HEK293 (cell line): ENCODE measurements around the gene DOP1B.
A peak's percentile ranks its signal among the peaks of the same experiment; 100 is the strongest.

Experiments
- ELK4 ChIP-seq: IDR thresholded peaks from 2 replicates; pipeline ENCODE4 v1.6.1; 2011; ENCODE audit warnings: mild to moderate bottlenecking, low read depth, low read length, borderline replicate concordance
- IKZF3 ChIP-seq: fragments of 450-650 bp; IDR thresholded peaks from 2 replicates; pipeline ENCODE4 v1.5.0; 2018; ENCODE audit warnings: missing biosample characterization, mild to moderate bottlenecking, missing genetic modification characterization, moderate library complexity
- INSM2 ChIP-seq: fragments of 450-650 bp; formaldehyde crosslinking; IDR thresholded peaks from 2 replicates; pipeline ENCODE4 v1.5.1; 2016; ENCODE audit warnings: missing biosample characterization, missing genetic modification characterization
- KLF9 ChIP-seq: fragments of 450-650 bp; formaldehyde crosslinking; IDR thresholded peaks from 2 replicates; pipeline ENCODE4 v1.5.1; 2016; ENCODE audit warnings: missing biosample characterization, missing genetic modification characterization, low read depth
- MEIS1 ChIP-seq: sonication (generic); formaldehyde crosslinking; IDR thresholded peaks from 2 replicates; pipeline ENCODE4 v1.8.1; 2022; ENCODE audit warnings: missing genetic modification reagents, mild to moderate bottlenecking, borderline replicate concordance
- PBX3 ChIP-seq: sonication (generic); formaldehyde crosslinking; IDR thresholded peaks from 2 replicates; pipeline ENCODE4 v1.8.1; 2022; ENCODE audit warnings: mild to moderate bottlenecking, moderate library complexity, missing genetic modification reagents
- ZBTB17 ChIP-seq: fragments of 450-650 bp; formaldehyde crosslinking; IDR thresholded peaks from 2 replicates; pipeline ENCODE4 v1.5.1; 2016; ENCODE audit warnings: missing biosample characterization, missing genetic modification characterization
- ZBTB48 ChIP-seq: fragments of 450-650 bp; formaldehyde crosslinking; IDR thresholded peaks from 2 replicates; pipeline ENCODE4 v1.5.1; 2016; ENCODE audit warnings: missing biosample characterization, missing genetic modification characterization
- ZFP37 ChIP-seq: fragments of 450-650 bp; formaldehyde crosslinking; IDR thresholded peaks from 2 replicates; pipeline ENCODE4 v1.5.1; 2016; ENCODE audit warnings: missing biosample characterization, missing genetic modification characterization
- ZFP69B ChIP-seq: fragments of 450-650 bp; formaldehyde crosslinking; IDR thresholded peaks from 2 replicates; pipeline ENCODE4 v1.5.1; 2016; ENCODE audit warnings: missing biosample characterization, missing genetic modification characterization
- ZIC2 ChIP-seq: fragments of 450-650 bp; formaldehyde crosslinking; IDR thresholded peaks from 2 replicates; pipeline ENCODE4 v1.5.1; 2016; ENCODE audit warnings: missing biosample characterization, missing genetic modification characterization
- ZNF148 ChIP-seq: fragments of 450-650 bp; formaldehyde crosslinking; IDR thresholded peaks from 2 replicates; pipeline ENCODE4 v1.5.0; 2017; ENCODE audit warnings: missing biosample characterization, missing genetic modification characterization, borderline replicate concordance
- ZNF16 ChIP-seq: fragments of 450-650 bp; formaldehyde crosslinking; IDR thresholded peaks from 2 replicates; pipeline ENCODE4 v1.5.1; 2016; ENCODE audit warnings: low read depth, missing biosample characterization, missing genetic modification characterization
- ZNF202 ChIP-seq: fragments of 450-650 bp; formaldehyde crosslinking; IDR thresholded peaks from 2 replicates; pipeline ENCODE4 v1.5.1; 2016; ENCODE audit warnings: missing biosample characterization, missing genetic modification characterization, borderline replicate concordance
- ZNF211 ChIP-seq: fragments of 450-650 bp; formaldehyde crosslinking; IDR thresholded peaks from 2 replicates; pipeline ENCODE4 v1.5.1; 2016; ENCODE audit warnings: low read depth, missing biosample characterization, missing genetic modification characterization
- ZNF221 ChIP-seq: fragments of 450-650 bp; formaldehyde crosslinking; IDR thresholded peaks from 2 replicates; pipeline ENCODE4 v1.5.1; 2017; ENCODE audit warnings: missing biosample characterization, missing genetic modification characterization, borderline replicate concordance
- ZNF274 ChIP-seq, 2 experiments: fragments of 200-500 bp in 1 of 2; fragments of 450-650 bp in 1 of 2; sonication (Bioruptor generic) in 1 of 2; formaldehyde crosslinking in 1 of 2; IDR thresholded peaks; 2 replicates each; pipeline versions ENCODE4 v1.5.1 to v1.6.1; 2014 to 2016; ENCODE audit warnings: borderline replicate concordance in 1 of 2, inconsistent platforms in 1 of 2, low read length in 1 of 2, missing biosample characterization in 1 of 2, missing genetic modification characterization in 1 of 2
- ZNF302 ChIP-seq: fragments of 450-650 bp; formaldehyde crosslinking; IDR thresholded peaks from 2 replicates; pipeline ENCODE4 v1.5.1; 2016; ENCODE audit warnings: missing biosample characterization, missing genetic modification characterization, low read depth
- ZNF391 ChIP-seq: fragments of 450-650 bp; formaldehyde crosslinking; IDR thresholded peaks from 2 replicates; pipeline ENCODE4 v1.5.1; 2016; ENCODE audit warnings: low read depth, missing biosample characterization, missing genetic modification characterization, borderline replicate concordance
- ZNF404 ChIP-seq: fragments of 450-650 bp; formaldehyde crosslinking; IDR thresholded peaks from 2 replicates; pipeline ENCODE4 v1.5.1; 2017; ENCODE audit warnings: missing biosample characterization, missing genetic modification characterization
- ZNF473 ChIP-seq: fragments of 450-650 bp; formaldehyde crosslinking; IDR thresholded peaks from 2 replicates; pipeline ENCODE4 v1.5.1; 2017; ENCODE audit warnings: missing biosample characterization, missing genetic modification characterization
- ZNF48 ChIP-seq: fragments of 450-650 bp; formaldehyde crosslinking; IDR thresholded peaks from 2 replicates; pipeline ENCODE4 v1.5.1; 2016; ENCODE audit warnings: missing biosample characterization, missing genetic modification characterization
- ZNF514 ChIP-seq: fragments of 450-650 bp; formaldehyde crosslinking; IDR thresholded peaks from 2 replicates; pipeline ENCODE4 v1.5.1; 2016; ENCODE audit warnings: missing biosample characterization, missing genetic modification characterization
- ZNF521 ChIP-seq: fragments of 450-650 bp; formaldehyde crosslinking; IDR thresholded peaks from 2 replicates; pipeline ENCODE4 v1.5.1; 2017; ENCODE audit warnings: missing biosample characterization, mild to moderate bottlenecking, missing genetic modification characterization
- ZNF548 ChIP-seq: fragments of 450-650 bp; formaldehyde crosslinking; IDR thresholded peaks from 2 replicates; pipeline ENCODE4 v1.5.1; 2016; ENCODE audit warnings: missing biosample characterization, missing genetic modification characterization
- ZNF580 ChIP-seq: fragments of 450-650 bp; formaldehyde crosslinking; IDR thresholded peaks from 2 replicates; pipeline ENCODE4 v1.5.1; 2016; ENCODE audit warnings: missing biosample characterization, missing genetic modification characterization
- ZNF623 ChIP-seq: fragments of 450-650 bp; formaldehyde crosslinking; IDR thresholded peaks from 2 replicates; pipeline ENCODE4 v1.5.1; 2016; ENCODE audit warnings: missing biosample characterization, missing genetic modification characterization
- ZNF629 ChIP-seq: fragments of 450-650 bp; formaldehyde crosslinking; IDR thresholded peaks from 2 replicates; pipeline ENCODE4 v1.5.1; 2017; ENCODE audit warnings: missing biosample characterization, missing genetic modification characterization
- ZNF645 ChIP-seq: fragments of 450-650 bp; formaldehyde crosslinking; IDR thresholded peaks from 2 replicates; pipeline ENCODE4; 2016; ENCODE audit warnings: missing biosample characterization, missing genetic modification characterization
- ZNF670 ChIP-seq: fragments of 450-650 bp; formaldehyde crosslinking; IDR thresholded peaks from 2 replicates; pipeline ENCODE4 v1.5.1; 2016; ENCODE audit warnings: missing biosample characterization, missing genetic modification characterization, low read depth
- ZNF677 ChIP-seq: fragments of 450-650 bp; IDR thresholded peaks from 2 replicates; pipeline ENCODE4 v1.5.0; 2018; ENCODE audit warnings: missing biosample characterization, mild to moderate bottlenecking, missing genetic modification characterization, moderate library complexity
- ZSCAN4 ChIP-seq: fragments of 450-650 bp; formaldehyde crosslinking; IDR thresholded peaks from 2 replicates; pipeline ENCODE4 v1.5.1; 2017; ENCODE audit warnings: missing biosample characterization, missing genetic modification characterization

Gene DOP1B

GRCh38 chr21:36122977-36123376, 33.6 kb upstream of the DOP1B start (continued):
- TF ChIP-seq ZNF302 (peak; percentile 89; the same call in 1 of the 2 replicates), ZBTB17 (tag by site-specific recombination) (no peak), ZNF514 (tag by site-specific recombination) (peak; percentile 98), ZIC2 (tag by site-specific recombination) (no peak), ZNF645 (tag by site-specific recombination) (no peak), ZNF202 (tag by site-specific recombination) (peak; percentile 99), ZNF473 (no peak), ZNF629 (tag by site-specific recombination) (peak; percentile 93), ZNF48 (tag by site-specific recombination) (no peak), ZSCAN4 (tag by site-specific recombination) (0 out of 2 replicates have a peak, but pooled peaks have one; percentile 52), ZNF404 (tag by site-specific recombination) (no peak; the same call in 1 of the 2 replicates), ZNF391 (tag by site-specific recombination) (no peak), ZFP37 (tag by site-specific recombination) (no peak; the same call in 1 of the 2 replicates), ZNF274 (IDR thresholded peaks at IDR 0.05; ENCODE audit: low read length) (no peak), ZNF274 (tag by site-specific recombination; IDR thresholded peaks at IDR 0.05; ENCODE audit: borderline replicate concordance) (no peak), ZNF548 (tag by site-specific recombination) (peak; percentile 74; the same call in 1 of the 2 replicates), ZFP69B (no peak), ZNF521 (tag by site-specific recombination) (no peak), ZNF670 (tag by site-specific recombination) (0 out of 2 replicates have a peak, but pooled peaks have one; percentile 38), PBX3 (CRISPR knock-in tag) (no peak), ZBTB48 (tag by site-specific recombination) (no peak), ZNF211 (tag by site-specific recombination) (no peak; the same call in 1 of the 2 replicates), ZNF148 (tag by site-specific recombination) (no peak), ZNF16 (tag by site-specific recombination) (peak; percentile 63; the same call in 1 of the 2 replicates), IKZF3 (tag by site-specific recombination) (no peak), ZNF623 (tag by site-specific recombination) (peak; percentile 96), MEIS1 (CRISPR knock-in tag) (no peak), ELK4 (no peak), ZNF580 (tag by site-specific recombination) (peak; percentile 95), KLF9 (tag by site-specific recombination) (peak; percentile 22; the same call in 1 of the 2 replicates), INSM2 (no peak), ZNF677 (tag by site-specific recombination) (no peak), ZNF221 (tag by site-specific recombination) (peak; percentile 98; the same call in 1 of the 2 replicates)
